Activated CD4-positive, alpha-beta T cell treated with anti-CD3 and anti-CD28 coated beads for 24 hours (primary cell): Measurements from ENCODE around the gene RNF130.

ENCODE experiments used
- DNase-seq, 2 donors: peaks; one replicate each; pipeline ENCODE4 v3.0.0-alpha.2; 2020; ENCODE audit warnings: low read depth in 2 of 2

RNF130 gene

DNA sequence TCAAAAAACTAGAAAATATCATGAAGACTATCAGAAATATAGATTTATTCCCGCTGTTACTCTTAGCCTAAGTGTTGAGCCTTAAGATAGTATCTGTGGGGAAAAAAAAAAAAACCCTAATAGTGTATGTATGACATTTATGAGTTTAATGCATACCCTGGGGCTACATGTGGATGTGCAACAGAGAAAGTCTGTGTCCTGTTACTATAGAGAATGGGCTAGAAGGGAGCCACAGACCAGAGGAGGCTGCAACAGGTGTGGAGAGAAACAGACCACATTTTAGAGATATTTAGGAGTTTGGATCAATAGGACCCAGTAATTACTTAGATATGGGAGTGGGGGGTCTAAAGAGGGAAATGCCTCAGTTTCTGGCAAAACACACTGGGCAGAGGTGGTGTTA lies 15.4 kb downstream of the RNF130 start:
- DNase-seq: no peak

DNA sequence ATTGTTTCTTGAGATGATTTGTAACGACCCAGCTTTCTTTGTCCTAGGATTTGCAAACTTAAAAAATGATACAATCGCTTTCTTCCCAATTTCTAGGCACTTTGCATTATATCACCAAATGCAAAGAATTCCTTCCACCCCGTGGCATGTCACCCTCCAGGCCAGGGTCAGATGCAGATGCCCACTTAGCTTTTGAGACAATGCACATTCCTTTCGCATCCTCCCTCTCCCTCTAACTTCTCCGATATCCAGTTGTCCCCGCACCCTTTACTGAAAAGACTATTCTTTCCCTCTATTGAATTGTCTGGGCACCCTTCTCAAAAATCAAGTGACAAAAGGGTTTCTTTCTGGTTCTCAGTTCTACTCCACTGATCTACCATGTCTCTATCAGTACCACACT lies 17.3 kb downstream of the RNF130 start:
- DNase-seq: no peak

DNA sequence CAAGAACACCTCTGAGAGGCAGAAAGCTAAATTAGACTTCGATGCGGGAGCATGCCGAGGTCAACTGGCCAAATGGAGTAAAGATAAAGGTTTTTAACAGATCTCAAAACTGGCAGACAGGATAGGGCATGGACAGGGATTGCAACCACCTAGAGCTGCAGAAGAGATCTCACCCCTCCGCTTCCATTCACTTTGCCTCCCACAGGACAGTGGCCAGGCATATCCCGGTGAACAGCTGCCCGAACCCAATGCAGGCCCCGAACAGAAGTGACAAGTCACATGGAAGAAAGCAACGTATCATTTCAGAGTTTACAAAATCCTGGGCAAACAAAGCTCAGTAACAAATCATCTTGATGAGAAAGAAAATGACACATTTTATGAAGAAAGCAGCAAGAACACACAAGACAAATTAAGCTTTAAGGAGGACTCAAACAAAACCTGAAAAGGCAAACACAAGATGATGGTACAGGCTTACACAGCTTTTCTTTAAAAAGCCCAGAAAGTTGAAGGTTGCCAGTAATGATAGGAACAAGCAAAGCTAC lies 18.4 kb downstream of the RNF130 start:
- no peak for DNase-seq

DNA sequence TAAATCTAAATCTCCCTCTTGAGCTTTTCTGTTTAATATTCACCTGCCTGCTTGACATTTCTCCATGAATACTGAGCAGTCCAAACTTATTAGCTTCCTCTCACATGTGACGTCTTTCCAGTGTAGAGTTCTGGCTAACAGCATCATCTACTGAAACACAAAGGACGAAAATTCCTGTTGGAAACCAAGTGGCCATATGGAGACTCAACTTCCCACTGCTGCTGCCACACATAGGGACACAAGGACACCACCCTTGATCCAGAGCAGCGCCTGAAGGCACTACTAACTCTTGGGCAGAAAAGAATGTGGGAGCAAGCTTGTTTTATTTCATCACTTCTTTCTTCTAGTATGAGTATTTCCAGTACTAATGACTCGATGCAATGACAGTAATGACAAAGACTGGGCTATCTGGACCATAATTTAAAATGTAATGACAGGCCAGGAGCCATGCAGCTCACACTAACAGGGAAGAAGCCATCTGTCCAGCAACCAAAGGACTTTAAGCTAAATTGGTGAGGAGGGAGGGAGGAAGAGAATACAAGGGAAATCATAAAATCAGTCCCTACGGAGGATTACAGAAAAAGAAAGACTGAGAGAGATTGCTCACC lies 19.2 kb downstream of the RNF130 start:
- DNase-seq: no peak

DNA sequence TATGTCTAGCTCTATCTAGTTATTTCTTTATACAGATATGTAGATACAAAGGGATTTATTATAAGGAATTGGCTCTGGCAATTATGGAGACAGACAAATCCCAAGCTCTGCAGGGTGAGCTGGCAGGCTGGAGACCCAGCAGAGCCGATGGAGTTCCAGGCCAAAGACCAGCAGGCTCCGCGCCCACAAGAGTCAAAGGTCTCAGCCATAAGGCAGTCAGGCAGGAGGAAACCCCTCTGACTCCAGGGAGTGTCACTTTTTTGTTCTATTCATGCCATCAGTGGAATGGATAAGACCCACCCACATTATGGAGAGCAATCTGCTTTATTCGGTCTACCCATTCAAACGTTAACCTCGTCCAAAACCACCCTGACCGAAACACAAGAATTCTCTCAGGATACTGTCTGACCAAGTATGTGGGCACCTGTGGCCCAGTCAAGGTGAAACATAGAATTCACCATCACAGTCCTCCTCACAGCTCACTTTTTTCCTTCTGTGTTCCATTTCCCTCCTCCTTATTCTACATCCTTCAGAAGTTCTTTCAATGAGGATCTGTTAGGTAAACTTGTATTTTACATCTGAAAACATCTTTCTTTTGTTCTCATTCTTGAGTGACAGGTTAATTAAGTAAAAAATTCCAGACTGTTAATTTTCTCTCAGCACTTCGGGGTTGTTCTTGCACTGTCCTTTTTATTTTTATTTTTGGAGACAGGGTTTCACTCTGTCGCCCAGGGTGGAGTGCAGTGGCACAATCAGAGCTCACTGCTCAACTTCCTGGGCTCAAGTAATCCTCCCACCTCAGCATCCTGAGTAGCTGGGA lies 21.2 kb downstream of the RNF130 start:
- DNase-seq: no peak

DNA sequence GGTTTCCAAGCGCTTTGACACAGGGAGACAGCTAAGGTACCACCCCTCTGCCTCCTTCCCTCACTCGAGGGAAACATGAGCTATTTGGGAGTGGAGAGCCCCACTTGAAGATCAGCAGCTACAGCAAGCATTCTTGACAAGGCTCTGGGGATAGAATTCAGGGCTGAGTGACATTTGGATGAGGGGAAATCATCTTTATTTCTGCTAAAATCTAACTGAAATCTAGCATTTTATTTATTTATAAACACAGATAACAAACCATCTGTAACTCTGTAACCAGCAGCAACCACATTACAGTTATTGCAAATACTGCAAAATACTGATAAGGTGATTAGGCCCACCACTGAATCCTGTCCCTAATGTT lies 22.4 kb downstream of the RNF130 start:
- DNase-seq: no peak

DNA sequence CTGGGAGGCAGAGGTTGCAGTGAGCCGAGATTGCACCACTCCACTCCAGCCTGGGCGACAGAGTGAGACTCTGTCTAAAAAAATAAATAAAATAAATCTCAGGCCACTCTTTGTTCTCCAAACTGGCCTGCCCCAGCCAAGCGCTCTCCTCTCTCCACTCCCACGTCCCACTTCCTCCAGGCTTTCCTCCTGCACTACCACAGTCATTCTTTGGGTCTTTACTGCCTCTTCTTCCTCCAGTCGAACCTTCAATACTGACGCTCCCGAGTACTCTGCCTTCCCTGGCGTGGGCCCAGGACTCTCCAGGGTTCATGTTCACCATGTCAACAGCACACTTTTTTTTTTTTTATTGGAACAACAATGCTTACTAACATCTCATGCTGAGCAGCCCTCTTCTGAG lies 23.9 kb downstream of the RNF130 start:
- DNase-seq: no peak

DNA sequence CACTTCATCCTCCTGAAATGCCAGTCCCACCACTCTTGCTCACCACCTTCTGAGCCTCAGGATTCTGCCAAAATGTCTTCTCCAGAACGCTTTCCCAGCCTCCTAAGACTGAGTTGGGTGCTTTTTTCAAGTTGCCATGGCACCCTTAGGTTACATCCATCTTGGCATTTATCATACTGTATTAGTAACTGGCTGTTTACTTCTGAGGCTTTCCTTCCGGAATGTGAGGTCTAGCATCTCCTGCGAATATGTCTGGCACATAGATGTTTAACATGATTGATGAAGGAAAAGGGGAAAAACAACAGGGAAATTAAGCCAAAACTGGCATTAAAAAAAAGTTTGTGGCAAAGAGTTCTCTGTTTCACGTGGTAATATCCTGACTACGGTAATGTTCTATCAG lies 24.9 kb downstream of the RNF130 start:
- no peak for DNase-seq

DNA sequence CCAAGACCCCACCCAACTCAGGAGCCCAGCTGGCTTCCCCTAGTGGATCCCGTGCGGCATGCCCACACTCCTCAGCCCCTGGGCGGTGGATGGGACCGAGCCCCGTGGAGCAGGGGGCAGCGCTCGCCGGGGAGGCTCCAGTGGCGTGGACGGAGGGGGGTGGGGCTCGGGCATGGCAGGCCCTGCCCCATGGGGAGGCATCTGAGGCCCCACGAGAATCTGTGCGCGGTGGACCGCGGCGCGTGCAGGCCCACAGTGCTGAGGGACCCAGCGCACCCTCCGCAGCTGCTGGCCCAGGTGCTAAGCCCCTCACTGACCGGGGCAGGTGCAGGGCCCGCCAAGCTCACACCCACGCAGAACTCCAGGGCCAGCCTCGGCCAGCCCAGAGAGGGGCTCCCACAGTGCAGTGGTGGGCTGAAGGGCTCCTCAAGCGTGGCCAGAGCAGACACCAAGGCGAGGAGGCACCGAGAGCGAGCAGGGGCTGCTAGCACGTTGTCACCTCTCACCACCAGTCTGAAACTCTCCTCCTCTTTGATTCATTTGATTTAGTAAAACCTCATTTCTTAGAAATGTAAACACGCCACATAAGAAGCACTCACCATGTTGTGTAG lies 25.6 kb downstream of the RNF130 start:
- no peak for DNase-seq

DNA sequence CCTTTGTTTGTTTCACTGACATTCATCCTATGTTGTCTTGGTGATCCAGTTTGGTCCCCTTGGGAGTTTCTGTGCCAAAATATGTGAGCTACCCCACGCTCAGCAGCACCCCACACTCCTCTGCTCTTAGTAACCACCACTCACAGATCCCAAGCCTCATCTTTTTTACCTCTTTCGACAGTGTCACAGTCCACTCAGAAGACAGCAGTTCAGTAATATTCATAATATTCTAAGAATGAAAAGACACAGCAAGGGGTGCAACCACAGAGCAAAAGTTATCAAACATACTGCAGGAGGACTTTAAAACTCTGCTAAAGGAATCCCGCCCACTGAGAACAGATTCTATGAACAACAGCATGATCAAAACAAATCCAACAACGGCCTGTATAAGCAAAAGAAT lies 28.2 kb downstream of the RNF130 start:
- DNase-seq: no peak

DNA sequence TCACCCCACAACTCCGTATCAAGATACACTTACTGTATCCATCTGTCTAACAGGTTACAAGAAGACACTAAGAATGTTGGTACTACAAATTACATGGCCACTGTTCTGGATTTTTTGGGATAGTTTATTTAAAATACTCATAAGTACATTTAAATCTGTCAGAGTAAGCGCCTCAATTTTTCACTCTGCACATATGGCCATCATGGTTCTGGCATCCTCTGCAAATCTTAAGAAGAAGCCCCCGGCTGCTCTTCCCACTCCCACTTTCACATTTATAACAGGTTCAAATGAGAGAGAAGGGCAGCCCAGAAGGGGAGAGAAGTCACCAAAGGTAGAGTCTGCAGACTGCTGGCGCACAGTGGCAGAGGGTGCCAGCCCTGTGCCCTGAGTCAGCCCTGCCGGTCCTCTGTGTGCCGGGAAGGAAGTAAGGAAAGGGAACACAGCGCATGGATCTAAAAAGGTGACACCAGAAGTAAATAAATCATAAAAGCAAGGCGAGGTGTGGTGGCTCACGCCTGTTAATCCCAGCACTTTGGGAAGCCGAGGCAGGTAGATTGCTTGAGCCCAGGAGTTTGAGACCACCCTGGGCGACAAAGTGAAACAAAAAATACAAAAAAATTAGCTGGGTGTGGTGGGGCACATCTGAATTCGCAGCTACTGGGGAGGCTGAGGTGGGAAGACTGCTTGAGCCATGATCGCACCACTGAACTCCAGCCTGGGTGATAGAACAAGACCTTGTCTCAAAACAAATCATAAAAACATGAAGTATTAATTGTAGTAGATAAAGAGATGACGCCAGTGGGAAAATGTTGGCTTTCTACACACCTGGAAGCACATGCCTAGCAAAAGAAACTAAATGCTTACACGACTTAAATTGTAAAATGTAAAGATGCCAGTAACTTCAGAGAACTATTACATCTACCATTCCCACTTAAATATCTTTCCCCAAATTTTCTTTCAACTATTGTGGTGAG lies 30.0 kb downstream of the RNF130 start:
- no peak for DNase-seq

DNA sequence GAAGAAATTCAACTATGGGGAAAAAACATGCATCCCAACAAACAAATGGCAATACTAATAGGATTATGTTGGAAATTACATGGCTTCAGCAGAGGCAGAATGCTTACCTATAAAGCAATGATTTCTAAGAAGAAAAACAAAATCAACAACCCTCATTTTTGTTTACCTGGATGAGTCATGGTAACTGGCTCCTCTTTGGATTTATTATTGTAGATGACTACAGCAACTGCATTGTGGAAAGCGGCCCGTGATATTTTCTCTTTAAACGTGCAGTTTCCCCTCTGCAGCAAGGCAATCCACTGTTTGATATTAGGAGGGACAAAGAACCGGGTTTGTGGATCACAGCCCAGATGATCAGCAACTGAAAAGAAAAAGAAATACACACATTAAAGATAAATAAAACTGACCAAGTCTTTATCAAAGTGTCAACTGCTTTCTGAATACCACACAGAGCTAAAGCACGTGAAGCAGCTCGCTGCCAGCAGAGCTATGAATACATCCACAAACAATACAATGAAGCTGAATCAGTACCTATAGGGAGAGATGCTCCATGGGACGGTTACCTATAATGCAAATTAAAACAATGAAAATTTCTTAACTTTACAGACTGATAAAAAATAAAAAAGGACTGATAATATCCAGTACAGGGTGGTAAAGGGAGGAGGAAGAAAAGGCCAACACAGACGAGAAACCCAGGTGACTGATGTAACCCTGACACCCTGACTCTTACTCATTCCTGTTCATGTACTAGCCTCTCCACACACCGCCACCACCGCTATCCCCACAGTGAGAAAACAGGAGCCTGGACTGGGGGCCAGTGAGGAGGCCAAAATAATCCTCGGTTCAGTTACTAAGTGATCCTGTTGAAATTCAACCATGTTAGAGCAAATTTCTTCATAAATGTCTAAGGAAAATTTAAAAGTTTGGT lies 31.0 kb downstream of the RNF130 start:
- DNase-seq: no peak

DNA sequence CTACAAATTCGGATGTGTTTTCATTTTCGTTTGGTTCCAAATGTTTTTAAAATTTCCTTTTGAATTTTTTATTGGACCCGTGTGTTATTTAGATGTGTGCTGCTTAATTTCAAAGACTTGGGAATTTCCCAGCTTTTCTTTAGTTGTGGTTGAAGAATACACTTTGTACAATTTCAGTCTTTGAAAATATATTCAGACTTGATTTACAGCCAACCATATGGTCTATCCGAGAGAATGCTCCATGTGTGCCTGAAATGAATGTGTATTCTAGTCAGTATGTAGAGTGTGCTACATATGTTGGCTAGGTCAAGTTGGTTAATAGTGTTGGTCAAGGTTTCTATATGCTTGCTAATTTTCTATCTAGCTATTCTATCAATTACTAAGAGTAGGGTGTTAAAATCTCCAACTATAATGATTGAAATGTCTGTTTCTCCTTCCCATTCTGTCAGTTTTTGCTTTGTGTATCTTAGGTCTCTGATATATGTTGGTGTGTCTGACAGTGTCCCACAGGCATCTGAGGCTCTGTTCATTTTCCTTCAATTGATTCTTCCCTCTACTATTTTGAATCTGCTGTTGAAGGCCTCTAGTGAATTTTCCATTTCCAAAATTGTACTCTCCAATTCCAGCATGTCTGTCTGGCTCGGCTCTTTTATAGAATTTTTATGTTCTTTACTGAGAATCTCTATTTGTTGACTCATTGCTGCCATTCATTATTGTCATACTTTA lies 36.2 kb downstream of the RNF130 start:
- no peak for DNase-seq

DNA sequence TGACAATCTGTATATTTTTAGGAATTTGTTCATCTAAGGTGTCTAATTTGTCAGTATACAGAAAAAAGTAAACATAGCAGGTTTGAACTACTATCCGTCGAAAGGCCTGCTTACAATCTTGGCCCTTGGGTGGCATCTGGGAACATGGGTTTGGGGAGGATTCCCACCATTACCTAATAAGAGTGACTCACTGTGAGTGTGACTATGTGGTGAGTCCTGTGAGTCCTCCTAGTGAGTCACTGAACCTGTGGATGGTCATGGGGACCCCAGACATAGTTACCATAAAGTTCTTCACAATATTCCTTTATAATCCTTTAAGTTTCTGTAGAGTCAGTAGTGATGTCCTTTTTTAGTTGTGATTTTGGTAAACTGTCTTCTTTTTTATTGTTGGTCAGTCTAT lies 37.0 kb downstream of the RNF130 start:
- DNase-seq: no peak

DNA sequence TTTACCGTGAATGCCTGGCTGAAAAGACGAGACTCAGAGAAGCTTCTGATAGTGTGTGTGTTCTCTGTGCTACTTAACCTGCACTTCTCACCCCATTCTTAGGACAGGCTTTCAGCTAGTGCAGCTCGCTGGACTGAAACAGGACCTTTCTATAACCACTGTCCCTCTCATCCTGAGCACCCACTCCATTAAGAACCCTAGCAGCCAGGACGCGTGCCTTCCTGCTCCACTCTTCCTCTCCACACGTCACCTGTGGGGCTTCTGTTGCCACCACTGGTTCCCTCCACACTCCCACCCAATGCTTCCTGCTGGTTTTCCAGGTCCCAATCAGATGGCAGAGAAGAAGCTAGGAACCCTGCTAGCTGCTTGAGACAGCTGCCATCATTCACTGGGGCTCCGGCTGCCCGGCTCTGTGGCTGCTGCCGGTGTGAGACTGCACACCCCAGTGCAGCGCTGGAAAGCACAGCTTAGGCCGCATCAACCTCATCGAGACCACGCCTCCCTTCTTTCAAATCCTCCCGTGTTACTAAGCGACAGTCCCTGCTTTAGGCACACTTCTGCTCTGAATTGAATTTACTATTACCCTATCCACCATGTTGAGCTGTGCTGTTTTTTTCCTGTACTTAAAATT lies 44.0 kb downstream of the RNF130 start:
- DNase-seq: no peak

DNA sequence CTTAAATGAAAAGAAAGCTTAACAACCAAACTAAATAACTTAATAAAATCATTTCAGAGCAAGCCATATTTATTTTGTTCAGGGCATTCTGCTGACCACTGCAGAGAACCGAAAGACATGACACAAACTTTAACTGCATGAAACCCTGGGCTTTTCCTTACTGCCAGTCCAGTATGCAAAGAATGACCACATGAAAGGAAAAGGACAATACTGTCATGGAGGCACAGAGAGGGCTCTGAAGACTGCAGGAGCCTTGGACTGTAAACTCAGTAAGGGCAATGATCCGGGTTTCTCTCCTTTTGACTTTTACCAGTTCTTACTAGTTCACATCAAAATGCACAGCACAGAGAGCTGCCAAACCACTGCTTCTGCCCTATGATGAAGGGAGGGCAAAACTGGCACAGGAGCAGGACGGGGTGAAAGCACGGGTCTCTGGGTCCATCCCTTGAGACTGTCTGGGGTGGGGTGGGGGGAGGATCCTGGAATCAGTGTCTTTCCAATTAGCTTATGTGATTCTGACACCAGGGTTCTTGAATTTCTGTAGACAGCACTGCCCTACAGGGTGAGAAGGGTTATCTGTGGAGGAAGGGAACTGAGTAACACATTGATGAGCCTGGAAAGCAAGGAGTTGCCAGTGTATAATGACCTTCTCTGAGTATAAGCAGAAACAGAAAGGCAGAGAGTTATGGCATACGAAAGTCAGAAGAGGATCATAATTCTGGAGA lies 44.7 kb downstream of the RNF130 start:
- no peak for DNase-seq

DNA sequence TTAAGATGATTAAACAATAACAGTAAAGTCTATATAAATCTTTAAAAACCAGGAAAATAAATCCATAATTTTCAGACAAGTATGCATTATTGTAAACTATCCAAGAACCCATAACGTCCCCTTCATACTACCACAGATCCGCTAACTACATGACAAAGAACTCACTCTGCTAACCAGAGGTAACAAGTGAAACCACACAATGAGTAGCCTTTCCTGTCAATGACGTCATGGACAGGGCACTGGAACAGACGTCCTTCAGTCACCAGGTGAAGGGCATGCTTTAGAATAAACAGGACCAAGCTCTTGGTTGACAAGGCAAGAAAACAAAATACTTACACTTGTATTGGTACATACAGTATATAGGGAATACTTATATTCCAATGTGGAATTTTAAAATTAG lies 45.2 kb downstream of the RNF130 start:
- no peak for DNase-seq

DNA sequence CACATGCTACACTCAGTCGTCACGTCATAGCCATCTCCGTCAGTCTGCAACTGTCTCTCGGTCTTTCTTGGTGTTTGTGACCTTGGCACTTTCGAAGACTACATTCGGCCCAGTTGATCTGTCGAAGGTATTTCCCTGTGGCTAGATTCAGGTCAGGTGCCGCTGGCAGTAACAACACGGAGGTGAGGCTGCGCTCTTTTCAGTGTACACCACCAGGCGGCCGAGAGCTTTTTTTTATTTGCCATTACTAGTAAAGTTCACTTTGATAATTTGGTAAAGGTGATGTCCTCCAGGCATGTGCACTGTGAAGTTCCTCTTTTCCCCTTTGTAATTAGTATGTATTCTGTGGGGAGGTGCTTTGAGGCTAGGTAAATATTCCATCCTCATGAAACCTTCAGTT lies 49.7 kb downstream of the RNF130 start:
- DNase-seq: no peak

DNA sequence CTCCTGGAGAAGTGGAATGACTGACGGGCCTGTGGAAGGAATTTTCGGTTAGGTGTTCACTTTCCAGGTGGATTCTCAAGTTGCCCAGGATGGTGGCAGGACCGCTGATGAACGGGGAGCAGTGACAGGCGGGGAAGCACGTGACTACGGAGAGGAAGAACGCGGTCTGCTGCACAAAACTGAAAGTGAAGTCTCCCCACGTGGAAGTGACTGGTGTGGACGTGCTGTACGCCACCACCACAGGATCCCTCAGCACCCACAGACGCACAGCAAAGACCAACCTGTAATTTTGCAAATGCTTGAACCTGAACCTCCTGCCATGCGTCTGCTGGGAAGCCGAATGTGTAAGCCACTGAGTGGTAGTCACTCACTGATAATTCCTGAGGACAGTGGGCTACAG lies 51.4 kb downstream of the RNF130 start:
- DNase-seq: no peak
